Ovary (tissue), 9 donors: ENCODE data around the gene CHAC1. TPM values are rescaled to one million over a fixed set of nuclear protein-coding genes. Genes with fewer than 3 reads are reported as not detected.

ENCODE experiments used
- DNase-seq, 5 donors: peaks; one replicate each; pipeline ENCODE4 v3.0.0-alpha.2; 2019 to 2020
- H3K27ac ChIP-seq, 2 donors: fragments of 200-600 bp; one replicate each; pipeline versions ENCODE4 v1.5.1 to v1.8.0; 2019 to 2022
- H3K27me3 ChIP-seq: fragments of 200-600 bp; one replicate; pipeline ENCODE4 v1.8.0; 2022
- H3K36me3 ChIP-seq: fragments of 200-600 bp; sonication (generic); one replicate; pipeline ENCODE4 v1.5.1; 2019
- H3K4me1 ChIP-seq: one replicate; pipeline ENCODE4 v1.8.1; 2013; ENCODE audit warnings: mild to moderate bottlenecking, moderate library complexity; ENCODE audit not compliant: insufficient read depth
- H3K4me3 ChIP-seq: fragments of 200-600 bp; sonication (generic); one replicate; pipeline ENCODE4 v1.5.1; 2017
- H3K9me3 ChIP-seq, 2 donors: fragments of 200-600 bp in 1 of 2; sonication (generic) in 1 of 2; one replicate each; pipeline versions ENCODE4 v1.5.1 to v1.8.1; 2013 to 2019; ENCODE audit warnings: mild to moderate bottlenecking in 1 of 2, moderate library complexity in 1 of 2
- CTCF ChIP-seq, 3 donors: fragments of 450-650 bp in 2 of 3; fragments of 200-600 bp in 1 of 3; IDR thresholded peaks; one replicate each; pipeline versions ENCODE4 v1.5.1 to v1.8.0; 2016 to 2022; ENCODE audit warnings: antibody characterized with exemption in 3 of 3, mild to moderate bottlenecking in 1 of 3
- EP300 ChIP-seq: sonication (generic); formaldehyde crosslinking; IDR thresholded peaks from one replicate; pipeline ENCODE4 v1.6.1; 2017; ENCODE audit warnings: antibody characterized with exemption
- POLR2A ChIP-seq: fragments of 450-650 bp; IDR thresholded peaks from one replicate; pipeline ENCODE4 v1.6.1; 2017; ENCODE audit warnings: antibody characterized with exemption, mild to moderate bottlenecking, moderate library complexity
- WGBS, 3 donors: extraction: QIAGEN DNeasy Blood & Tissue Kit in 1 of 3; methylation state at CpG; one replicate each; pipeline versions ENCODE4 v1.1.5 to v1.1.7; 2013 to 2017; 5-methylcytosine and 5-hydroxymethylcytosine counted together
- intact Hi-C, 4 donors: fragments of 100-400 bp; cut with DNase I; formaldehyde crosslinking; loops; one replicate each; pipeline versions ENCODE4 v1.11.0 to v1.15.1; 2022 to 2023
- polyA plus RNA-seq, 2 donors: library from polyadenylated mRNA; stranded (reverse); fragments of 200-250 nt in 1 of 2; fragments of 350-450 nt in 1 of 2; fragmentation: Illumina TruSeq in 1 of 2; extraction: RNeasy Lipid Tissue Mini Kit (QIAGEN cat#74804) in 1 of 2; gene quantifications; one replicate each; pipeline ENCODE4 v1.2.3, GENCODE V29; 2013 to 2014
- total RNA-seq, 7 donors: library from RNA; depleted of rRNA in 2 of 7; stranded (reverse); fragments of >200 nt in 2 of 7; fragmentation: NEBNext Ultra II Directional in 3 of 7; extraction: Animal tissue kit (Norgen Biotek cat#: 25700) in 3 of 7; gene quantifications; one replicate each; pipeline versions ENCODE4 v1.1.0 to v1.2.4, GENCODE V29; 2016 to 2023
- donor health status: DM: no; HTN: no; CAD: no; lungs with moderate emphysema.
- donor health status: DM: no; HTN: no; CAD: no.
- donor health status: Bipolar disorder and iron deficiency.
- donor health status: DM: yes; HTN: yes; CAD: no.
- donor health status: DM: no; HTN: no; CAD: no.
- donor health status: DM: yes; HTN: yes; CAD: no.

CHAC1 gene
- total and polyA plus RNA-seq, 9 donors, result 0.18 to 146 (median 2.1) TPM

- Histone ChIP-seq H3K4me1 (no peaks in the 10 kb centered on the region), H3K9me3 (no peaks in the 10 kb centered on the region), H3K36me3 (no peaks in the 10 kb centered on the region), H3K27me3 (no peaks in the 10 kb centered on the region), H3K27ac (no peak overlapping the region), H3K4me3 (no peak overlapping the region)
- intact Hi-C loops, result loop anchor here in 1 of 4 donors (10.0 kb wide), 1 partner anchor 109 kb away; no protein-coding TSS in a partner anchor
- no peak for TF ChIP-seq POLR2A
- WGBS, 3 donors, result 63 to 66% (median 64%) methylated on average over 6 of the region's 6 CpGs
- DNase-seq, result no peak
Observed at GRCh38 chr15:40915679-40916078, 37.6 kb upstream of the CHAC1 start.

- 61 to 70% (median 66%) methylated on average over 11 of the region's 11 CpGs for WGBS, 3 donors
- TF ChIP-seq CTCF (IDR thresholded peaks at IDR 0.05) (no peak), EP300 (no peak), POLR2A (no peak)
Observed at GRCh38 chr15:40917585-40917984, 35.7 kb upstream of the CHAC1 start.

GRCh38 chr15:40918146-40918798, 35.0 kb upstream of the CHAC1 start:
- WGBS, 3 donors, result 75 to 81% (median 78%) methylated on average over 15 of the region's 15 CpGs

More at GRCh38 chr15:40917585-40917984, 35.7 kb upstream of the CHAC1 start:
- Histone ChIP-seq H3K4me3 (no peak overlapping the region), H3K4me1 (no peaks in the 10 kb centered on the region), H3K27ac (no peak overlapping the region), H3K27me3 (no peaks in the 10 kb centered on the region), H3K36me3 (no peaks in the 10 kb centered on the region), H3K9me3 (no peaks in the 10 kb centered on the region)
- no peak for DNase-seq
- intact Hi-C loops, result loop anchor here in 1 of 4 donors (10.0 kb wide), 1 partner anchor 107 kb away; no protein-coding TSS in a partner anchor

GRCh38 chr15:40918799-40919392, 34.4 kb upstream of the CHAC1 start:
- H3K36me3 ChIP-seq, result no peaks in the 10 kb centered on the region

More at GRCh38 chr15:40918146-40918798, 35.0 kb upstream of the CHAC1 start:
- no peak for TF ChIP-seq EP300
- no peak for TF ChIP-seq POLR2A
- no peak for TF ChIP-seq CTCF (IDR thresholded peaks at IDR 0.05)
- DNase-seq, result no peak
- no peaks in the 10 kb centered on the region for H3K9me3 ChIP-seq
- H3K4me3 ChIP-seq, result no peak overlapping the region
- intact Hi-C loops, result loop anchor here in 1 of 4 donors (10.0 kb wide), 1 partner anchor 107 kb away; no protein-coding TSS in a partner anchor
- H3K27me3 ChIP-seq, result no peaks in the 10 kb centered on the region
- H3K27ac ChIP-seq, result no peak overlapping the region
- no peaks in the 10 kb centered on the region for H3K4me1 ChIP-seq
- no peaks in the 10 kb centered on the region for H3K36me3 ChIP-seq

More at GRCh38 chr15:40918799-40919392, 34.4 kb upstream of the CHAC1 start:
- no peaks in the 10 kb centered on the region for H3K4me1 ChIP-seq
- H3K27me3 ChIP-seq, result no peaks in the 10 kb centered on the region
- intact Hi-C loops, result loop anchor here in 1 of 4 donors (10.0 kb wide), 1 partner anchor 106 kb away; no protein-coding TSS in a partner anchor
- WGBS, 3 donors, result 70 to 79% (median 72%) methylated on average over 17 to 19 of the region's 19 CpGs
- TF ChIP-seq EP300 (no peak), CTCF (IDR thresholded peaks at IDR 0.05) (no peak), POLR2A (no peak)
- no peak overlapping the region for H3K27ac ChIP-seq
- DNase-seq, result no peak
- no peak overlapping the region for H3K4me3 ChIP-seq
- no peaks in the 10 kb centered on the region for H3K9me3 ChIP-seq
